HepG2 (cell line): ENCODE data around the gene MAPK14. TPM values are rescaled to one million over a fixed set of nuclear protein-coding genes. Genes with fewer than 3 reads are reported as not detected.

Experiments
- CEBPB ChIP-seq: IDR thresholded peaks from 2 replicates; pipeline ENCODE4 v1.6.1; 2011; ENCODE audit warnings: low read depth, low read length, improper control_type of control experiment, borderline replicate concordance
- CREM ChIP-seq, 2 experiments: sonication (generic) in 1 of 2; formaldehyde crosslinking in 1 of 2; IDR thresholded peaks; 2 replicates each; pipeline versions ENCODE4 v1.4.0 to v1.6.1; 2016 to 2020; ENCODE audit warnings: antibody characterized with exemption in 1 of 2, mild to moderate bottlenecking in 1 of 2, missing genetic modification reagents in 1 of 2
- ERF ChIP-seq: IDR thresholded peaks from 2 replicates; pipeline ENCODE4 v1.6.1; 2018; ENCODE audit warnings: missing biosample characterization, missing genetic modification reagents
- FOXK1 ChIP-seq: sonication (generic); formaldehyde crosslinking; IDR thresholded peaks from 2 replicates; pipeline ENCODE4 v1.4.0; 2020; ENCODE audit warnings: low read depth, missing genetic modification reagents, borderline replicate concordance
- FOXP1 ChIP-seq, 2 experiments: fragments of 450-650 bp in 1 of 2; IDR thresholded peaks; 2 replicates each; pipeline ENCODE4 v1.6.1; 2017 to 2018; ENCODE audit warnings: antibody characterized with exemption in 1 of 2
- HDAC1 ChIP-seq: sonication (generic); formaldehyde crosslinking; IDR thresholded peaks from 2 replicates; pipeline ENCODE4 v1.5.1; 2020; ENCODE audit warnings: mild to moderate bottlenecking, missing genetic modification reagents
- HDAC6 ChIP-seq: fragments of 200-600 bp; sonication (generic); IDR thresholded peaks from 2 replicates; pipeline ENCODE4 v1.7.0; 2017; ENCODE audit warnings: mild to moderate bottlenecking, antibody characterized with exemption, low read length, low read depth
- HES4 ChIP-seq: sonication (generic); formaldehyde crosslinking; IDR thresholded peaks from 2 replicates; pipeline ENCODE4 v1.9.0; 2021; ENCODE audit warnings: mild to moderate bottlenecking, missing genetic modification reagents, borderline replicate concordance
- ISL2 ChIP-seq: sonication (generic); formaldehyde crosslinking; IDR thresholded peaks from 2 replicates; pipeline ENCODE4 v1.5.0; 2020; ENCODE audit warnings: missing genetic modification reagents
- ISX ChIP-seq: sonication (generic); formaldehyde crosslinking; conservative IDR thresholded peaks from 2 replicates; pipeline ENCODE4 v1.5.0; 2020; ENCODE audit warnings: missing genetic modification reagents
- LCORL ChIP-seq, 2 experiments: fragments of 450-650 bp in 1 of 2; sonication (generic) in 1 of 2; formaldehyde crosslinking in 1 of 2; IDR thresholded peaks; 2 replicates each; pipeline versions ENCODE4 v1.5.0 to v1.6.1; 2017 to 2020; ENCODE audit warnings: antibody characterized with exemption in 1 of 2, missing genetic modification reagents in 1 of 2
- MEIS1 ChIP-seq: sonication (generic); formaldehyde crosslinking; IDR thresholded peaks from 2 replicates; pipeline ENCODE4 v1.9.0; 2021; ENCODE audit warnings: mild to moderate bottlenecking, missing genetic modification reagents, moderate library complexity, borderline replicate concordance
- NRL ChIP-seq: sonication (generic); formaldehyde crosslinking; IDR thresholded peaks from 2 replicates; pipeline ENCODE4 v1.5.0; 2020; ENCODE audit warnings: missing genetic modification reagents, mild to moderate bottlenecking, moderate library complexity, borderline replicate concordance
- PBX2 ChIP-seq: IDR thresholded peaks from 2 replicates; pipeline ENCODE4 v1.6.1; 2016; ENCODE audit warnings: control low read depth
- PHF21A ChIP-seq: sonication (generic); formaldehyde crosslinking; IDR thresholded peaks from 2 replicates; pipeline ENCODE4 v1.5.0; 2020; ENCODE audit warnings: mild to moderate bottlenecking, missing genetic modification reagents
- POLR2AphosphoS5 ChIP-seq: IDR thresholded peaks from 2 replicates; pipeline ENCODE4 v1.6.1; 2012; ENCODE audit warnings: low read depth, low read length
- PPARG ChIP-seq: conservative IDR thresholded peaks from 2 replicates; pipeline ENCODE4 v1.6.1; 2016; ENCODE audit warnings: missing biosample characterization, missing genetic modification reagents
- SNRNP70 ChIP-seq: fragments of 200-400 bp; formaldehyde crosslinking; IDR thresholded peaks from 2 replicates; pipeline ENCODE4 v1.6.1; 2017; ENCODE audit warnings: mild to moderate bottlenecking, low read depth, low read length, moderate library complexity
- TBL1XR1 ChIP-seq: fragments of 150-350 bp; IDR thresholded peaks from 2 replicates; pipeline ENCODE4 v1.6.1; 2014; ENCODE audit warnings: borderline replicate concordance, low read length; ENCODE audit not compliant: partially characterized antibody
- TEAD3 ChIP-seq: optimal IDR thresholded peaks from 2 replicates; pipeline ENCODE3; 2016; ENCODE audit warnings: borderline replicate concordance
- ZBTB3 ChIP-seq: sonication (generic); formaldehyde crosslinking; IDR thresholded peaks from 2 replicates; pipeline ENCODE4 v1.4.0; 2020; ENCODE audit warnings: low read depth, mild to moderate bottlenecking, moderate library complexity, missing genetic modification reagents, borderline replicate concordance
- ZNF34 ChIP-seq: sonication (generic); formaldehyde crosslinking; IDR thresholded peaks from 2 replicates; pipeline ENCODE4 v1.4.0; 2020; ENCODE audit warnings: mild to moderate bottlenecking, missing genetic modification reagents, borderline replicate concordance
- ZNF510 ChIP-seq: sonication (generic); formaldehyde crosslinking; IDR thresholded peaks from 2 replicates; pipeline ENCODE4 v1.4.0; 2020; ENCODE audit warnings: low read depth, mild to moderate bottlenecking, missing genetic modification reagents
- ZNF564 ChIP-seq: sonication (generic); formaldehyde crosslinking; IDR thresholded peaks from 2 replicates; pipeline ENCODE4 v1.8.1; 2023; ENCODE audit warnings: mild to moderate bottlenecking, missing genetic modification reagents
- ZNF598 ChIP-seq: sonication (generic); formaldehyde crosslinking; IDR thresholded peaks from 2 replicates; pipeline ENCODE4 v1.5.1; 2020; ENCODE audit warnings: mild to moderate bottlenecking, missing genetic modification reagents, borderline replicate concordance
- ZNF75D ChIP-seq: sonication (generic); formaldehyde crosslinking; IDR thresholded peaks from 2 replicates; pipeline ENCODE4 v1.8.1; 2023; ENCODE audit warnings: missing genetic modification reagents, mild to moderate bottlenecking, borderline replicate concordance
- polyA plus RNA-seq, 8 experiments: library from polyadenylated mRNA; depleted of rRNA in 3 of 8; stranded (reverse) in 7 of 8; unstranded in 1 of 8; fragments of >200 nt; fragmentation: Illumina TruSeq in 4 of 8; extraction: Trizol in 4 of 8; gene quantifications; 2 replicates each; pipeline versions ENCODE4 v1.2.1 to v1.2.3, GENCODE V29; 2011 to 2016; ENCODE audit warnings: low read depth in 4 of 8, missing spikeins in 1 of 8, mixed read lengths in 1 of 8; ENCODE audit not compliant: insufficient read depth in 1 of 8
- total RNA-seq, 5 experiments: library from RNA; depleted of rRNA; stranded (reverse); fragments of >200 nt; fragmentation: Illumina TruSeq; extraction: Trizol; gene quantifications; 2 replicates each; pipeline ENCODE4 v1.2.3, GENCODE V29; 2016; ENCODE audit warnings: low read depth in 1 of 5
- TF ChIP-seq, protein P1 (sequence below): IDR thresholded peaks from 2 replicates; pipeline ENCODE4 v1.6.1; 2012; ENCODE audit warnings: low read depth, low read length, improper control_type of control experiment

MAPK14 gene
- total and polyA plus RNA-seq, 2 of the 13 experiments (the other 11 are each of a cell fraction or from before 2014, with no cell fraction given): 66.3 to 67.3 TPM

GRCh38 chr6:36063318-36064060, 35.9 kb downstream of the MAPK14 start (continued):
- peak; percentile 33; the same call in 1 of the 2 replicates for TF ChIP-seq LCORL (IDR thresholded peaks at IDR 0.05)
- TF ChIP-seq LCORL (CRISPR knock-in tag; IDR thresholded peaks at IDR 0.05): peak; percentile 90
- 0 out of 2 replicates have a peak, but pooled peaks have one; percentile 28 for TF ChIP-seq FOXK1 (CRISPR knock-in tag)
- TF ChIP-seq HES4 (CRISPR knock-in tag): no peak
- peak; percentile 66 for TF ChIP-seq PBX2 (CRISPR knock-in tag)
- peak; percentile 64; the same call in 1 of the 2 replicates for TF ChIP-seq ISL2 (CRISPR knock-in tag)
- no peak for TF ChIP-seq NRL
- TF ChIP-seq HDAC6: no peak
- no peak for TF ChIP-seq ZNF598 (CRISPR knock-in tag)
- no peak for TF ChIP-seq FOXP1 (IDR thresholded peaks at IDR 0.05)
- peak; percentile 35; the same call in 1 of the 2 replicates for TF ChIP-seq FOXP1 (CRISPR knock-in tag; IDR thresholded peaks at IDR 0.05)
- no peak for TF ChIP-seq TBL1XR1
- no peak for TF ChIP-seq ZNF75D
- TF ChIP-seq CREM (IDR thresholded peaks at IDR 0.05): peak; percentile 18; the same call in 1 of the 2 replicates
- no peak for TF ChIP-seq CREM (CRISPR knock-in tag; IDR thresholded peaks at IDR 0.05)
- no peak for TF ChIP-seq POLR2AphosphoS5
- no peak for TF ChIP-seq SNRNP70
- TF ChIP-seq MEIS1 (CRISPR knock-in tag): peak; percentile 94
- TF ChIP-seq, protein P1, sequence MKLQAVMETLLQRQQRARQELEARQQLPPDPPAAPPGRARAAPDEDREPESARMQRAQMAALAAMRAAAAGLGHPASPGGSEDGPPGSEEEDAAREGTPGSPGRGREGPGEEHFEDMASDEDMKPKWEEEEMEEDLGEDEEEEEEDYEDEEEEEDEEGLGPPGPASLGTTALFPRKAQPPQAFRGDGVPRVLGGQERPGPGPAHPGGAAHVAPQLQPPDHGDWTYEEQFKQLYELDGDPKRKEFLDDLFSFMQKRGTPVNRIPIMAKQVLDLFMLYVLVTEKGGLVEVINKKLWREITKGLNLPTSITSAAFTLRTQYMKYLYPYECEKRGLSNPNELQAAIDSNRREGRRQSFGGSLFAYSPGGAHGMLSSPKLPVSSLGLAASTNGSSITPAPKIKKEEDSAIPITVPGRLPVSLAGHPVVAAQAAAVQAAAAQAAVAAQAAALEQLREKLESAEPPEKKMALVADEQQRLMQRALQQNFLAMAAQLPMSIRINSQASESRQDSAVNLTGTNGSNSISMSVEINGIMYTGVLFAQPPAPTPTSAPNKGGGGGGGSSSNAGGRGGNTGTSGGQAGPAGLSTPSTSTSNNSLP: peak; percentile 82; the same call in 1 of the 2 replicates
- TF ChIP-seq ISX (CRISPR knock-in tag): no peak
- peak; percentile 71; the same call in 1 of the 2 replicates for TF ChIP-seq HDAC1 (CRISPR knock-in tag)
- no peak for TF ChIP-seq ZNF510
- TF ChIP-seq TEAD3 (CRISPR knock-in tag): peak; percentile 99
- TF ChIP-seq ZNF564 (CRISPR knock-in tag): no peak
- peak; percentile 59; the same call in 1 of the 2 replicates for TF ChIP-seq PHF21A (CRISPR knock-in tag)
- TF ChIP-seq ZBTB3 (CRISPR knock-in tag): no peak
- TF ChIP-seq ERF (CRISPR knock-in tag): peak; percentile 52; the same call in 1 of the 2 replicates
- peak; percentile 95 for TF ChIP-seq CEBPB
- TF ChIP-seq PPARG (CRISPR knock-in tag): peak; percentile 72; the same call in 1 of the 2 replicates
- TF ChIP-seq ZNF34 (CRISPR knock-in tag): 0 out of 2 replicates have a peak, but pooled peaks have one; percentile 13
